ENCODE measurements around the gene CFAP97. TPM values are rescaled to one million over a fixed set of nuclear protein-coding genes. Genes with fewer than 3 reads are reported as not detected.

The CFAP97 gene
- total RNA-seq, 1 experiment from 2014 or later: 19.7 TPM

- H3K27ac ChIP-seq: no peak overlapping the region
- no peak overlapping the region for H3K4me3 ChIP-seq
- H3K27me3 ChIP-seq: no peaks in the 10 kb centered on the region
- H3K4me1 ChIP-seq: no peaks in the 10 kb centered on the region
- DNase-seq: no peak
- H3K36me3 ChIP-seq: no peaks in the 10 kb centered on the region
- no peaks in the 10 kb centered on the region for H3K9me3 ChIP-seq (replicated peaks)
These were observed 28.6 kb upstream of the CFAP97 start for GRCh38 chr4:185232370-185232769.

GRCh38 chr4:185229021-185229818 lies 25.4 kb upstream of the CFAP97 start:
- Histone ChIP-seq H3K9me3 (replicated peaks) (no peaks in the 10 kb centered on the region), H3K27ac (no peak overlapping the region), H3K4me3 (no peak overlapping the region), H3K36me3 (no peaks in the 10 kb centered on the region), H3K4me1 (no peaks in the 10 kb centered on the region), H3K27me3 (no peaks in the 10 kb centered on the region)
- DNase-seq: no peak

- DNase-seq: no peak
- Histone ChIP-seq H3K36me3 (no peaks in the 10 kb centered on the region), H3K9me3 (replicated peaks) (no peaks in the 10 kb centered on the region), H3K27me3 (no peaks in the 10 kb centered on the region), H3K4me1 (no peaks in the 10 kb centered on the region), H3K4me3 (no peak overlapping the region), H3K27ac (no peak overlapping the region)
These were observed 24.0 kb upstream of the CFAP97 start for GRCh38 chr4:185227713-185228278.

GRCh38 chr4:185227131-185227551 lies 23.3 kb upstream of the CFAP97 start:
- Histone ChIP-seq H3K4me1 (no peaks in the 10 kb centered on the region), H3K27ac (no peak overlapping the region), H3K36me3 (no peaks in the 10 kb centered on the region), H3K9me3 (replicated peaks) (no peaks in the 10 kb centered on the region), H3K27me3 (no peaks in the 10 kb centered on the region), H3K4me3 (no peak overlapping the region)
- DNase-seq: no peak

GRCh38 chr4:185225940-185226339 lies 22.1 kb upstream of the CFAP97 start:
- H3K4me1 ChIP-seq: no peaks in the 10 kb centered on the region
- H3K4me3 ChIP-seq: no peak overlapping the region
- H3K27ac ChIP-seq: no peak overlapping the region
- no peaks in the 10 kb centered on the region for H3K36me3 ChIP-seq
- no peaks in the 10 kb centered on the region for H3K9me3 ChIP-seq (replicated peaks)
- no peak for DNase-seq
- no peaks in the 10 kb centered on the region for H3K27me3 ChIP-seq

- Histone ChIP-seq H3K4me3 (no peak overlapping the region), H3K4me1 (no peaks in the 10 kb centered on the region), H3K27ac (no peak overlapping the region), H3K27me3 (no peaks in the 10 kb centered on the region), H3K9me3 (replicated peaks) (no peaks in the 10 kb centered on the region), H3K36me3 (no peaks in the 10 kb centered on the region)
- DNase-seq: no peak
These were observed 20.8 kb upstream of the CFAP97 start for GRCh38 chr4:185224597-185224996.

GRCh38 chr4:185222598-185222997 lies 18.8 kb upstream of the CFAP97 start:
- H3K36me3 ChIP-seq: no peaks in the 10 kb centered on the region
- DNase-seq: no peak
- H3K4me1 ChIP-seq: no peaks in the 10 kb centered on the region
- H3K27ac ChIP-seq: no peak overlapping the region
- no peaks in the 10 kb centered on the region for H3K9me3 ChIP-seq (replicated peaks)
- H3K27me3 ChIP-seq: no peaks in the 10 kb centered on the region
- H3K4me3 ChIP-seq: no peak overlapping the region

GRCh38 chr4:185221912-185222311 lies 18.1 kb upstream of the CFAP97 start:
- Histone ChIP-seq H3K27me3 (no peaks in the 10 kb centered on the region), H3K27ac (no peak overlapping the region), H3K9me3 (replicated peaks) (no peaks in the 10 kb centered on the region), H3K4me1 (no peaks in the 10 kb centered on the region), H3K4me3 (no peak overlapping the region), H3K36me3 (no peaks in the 10 kb centered on the region)
- DNase-seq: no peak

- Histone ChIP-seq H3K27me3 (no peaks in the 10 kb centered on the region), H3K27ac (no peak overlapping the region), H3K9me3 (replicated peaks) (no peaks in the 10 kb centered on the region), H3K4me3 (no peak overlapping the region), H3K4me1 (no peaks in the 10 kb centered on the region), H3K36me3 (no peaks in the 10 kb centered on the region)
- no peak for DNase-seq
These were observed 17.7 kb upstream of the CFAP97 start for GRCh38 chr4:185221491-185221890.

GRCh38 chr4:185219551-185220344 lies 15.9 kb upstream of the CFAP97 start:
- H3K4me3 ChIP-seq: no peak overlapping the region
- no peaks in the 10 kb centered on the region for H3K27me3 ChIP-seq
- H3K4me1 ChIP-seq: no peaks in the 10 kb centered on the region
- H3K27ac ChIP-seq: no peak overlapping the region
- no peaks in the 10 kb centered on the region for H3K9me3 ChIP-seq (replicated peaks)
- no peaks in the 10 kb centered on the region for H3K36me3 ChIP-seq
- DNase-seq: no peak

- no peaks in the 10 kb centered on the region for H3K36me3 ChIP-seq
- H3K27ac ChIP-seq: no peak overlapping the region
These were observed 14.5 kb upstream of the CFAP97 start for GRCh38 chr4:185218312-185218711.

GRCh38 chr4:185217408-185217975 lies 13.7 kb upstream of the CFAP97 start:
- no peak for DNase-seq
- Histone ChIP-seq H3K4me1 (no peaks in the 10 kb centered on the region), H3K4me3 (no peak overlapping the region)

More at GRCh38 chr4:185218312-185218711, 14.5 kb upstream of the CFAP97 start:
- Histone ChIP-seq H3K4me3 (no peak overlapping the region), H3K9me3 (replicated peaks) (no peaks in the 10 kb centered on the region), H3K27me3 (no peaks in the 10 kb centered on the region), H3K4me1 (no peaks in the 10 kb centered on the region)
- DNase-seq: no peak

GRCh38 chr4:185215261-185215660 lies 11.5 kb upstream of the CFAP97 start:
- no peaks in the 10 kb centered on the region for H3K27me3 ChIP-seq
- H3K9me3 ChIP-seq (replicated peaks): no peaks in the 10 kb centered on the region
- no peaks in the 10 kb centered on the region for H3K36me3 ChIP-seq
- H3K4me1 ChIP-seq: no peaks in the 10 kb centered on the region; the same call in 1 of the 2 replicates
- no peak overlapping the region for H3K4me3 ChIP-seq
- DNase-seq: no peak
- no peak overlapping the region for H3K27ac ChIP-seq

More at GRCh38 chr4:185217408-185217975, 13.7 kb upstream of the CFAP97 start:
- H3K27ac ChIP-seq: no peak overlapping the region
- H3K36me3 ChIP-seq: no peaks in the 10 kb centered on the region
- no peaks in the 10 kb centered on the region for H3K27me3 ChIP-seq
- no peaks in the 10 kb centered on the region for H3K9me3 ChIP-seq (replicated peaks)

- no peaks in the 10 kb centered on the region for H3K36me3 ChIP-seq
- H3K4me3 ChIP-seq: no peak overlapping the region
- no peak overlapping the region for H3K27ac ChIP-seq
- DNase-seq: no peak
- no peaks in the 10 kb centered on the region for H3K9me3 ChIP-seq (replicated peaks)
- no peaks in the 10 kb centered on the region; the same call in 1 of the 2 replicates for H3K4me1 ChIP-seq
- H3K27me3 ChIP-seq: no peaks in the 10 kb centered on the region
These were observed 10.1 kb upstream of the CFAP97 start for GRCh38 chr4:185213877-185214276.

GRCh38 chr4:185212581-185212980 lies 8.8 kb upstream of the CFAP97 start:
- no peak for DNase-seq
- Histone ChIP-seq H3K36me3 (no peaks in the 10 kb centered on the region), H3K4me3 (no peak overlapping the region), H3K4me1 (no peaks in the 10 kb centered on the region; the same call in 1 of the 2 replicates), H3K9me3 (replicated peaks) (no peaks in the 10 kb centered on the region), H3K27ac (no peak overlapping the region), H3K27me3 (no peaks in the 10 kb centered on the region)
